KMS-11 (cell line): ENCODE data around the gene CYP1A1.
A peak's percentile ranks its signal among the peaks of the same experiment; 100 is the strongest.

Experiments
- H2AFZ ChIP-seq: fragments of 200-600 bp; sonication (generic); 2 replicates; pipeline ENCODE4 v1.6.1; 2016; ENCODE audit warnings: antibody characterized with exemption, mixed run types, low read depth
- H3K27ac ChIP-seq: fragments of 200-600 bp; sonication (generic); 2 replicates; pipeline ENCODE4 v1.6.1; 2016; ENCODE audit warnings: mild to moderate bottlenecking, mixed run types
- H3K27me3 ChIP-seq: fragments of 200-600 bp; sonication (generic); 2 replicates; pipeline ENCODE4 v1.6.1; 2017; ENCODE audit warnings: mild to moderate bottlenecking, low read depth, mixed run types, moderate library complexity; ENCODE audit not compliant: insufficient read depth
- H3K36me3 ChIP-seq: fragments of 200-600 bp; sonication (generic); 2 replicates; pipeline ENCODE4 v1.6.1; 2017; ENCODE audit warnings: mild to moderate bottlenecking, mixed run types; ENCODE audit not compliant: insufficient read depth
- H3K4me1 ChIP-seq: fragments of 200-600 bp; sonication (generic); 2 replicates; pipeline ENCODE4 v1.6.1; 2016; ENCODE audit warnings: mild to moderate bottlenecking, low read depth, mixed run types; ENCODE audit not compliant: poor library complexity, severe bottlenecking
- H3K4me2 ChIP-seq: fragments of 200-600 bp; sonication (generic); 2 replicates; pipeline ENCODE4 v1.7.0; 2016; ENCODE audit warnings: mild to moderate bottlenecking, mixed run types
- H3K4me3 ChIP-seq: fragments of 200-600 bp; sonication (generic); IDR thresholded peaks from 2 replicates; pipeline ENCODE4 v1.6.1; 2017; ENCODE audit warnings: low read depth, low read length, mixed read lengths; ENCODE audit not compliant: insufficient read depth
- H3K79me2 ChIP-seq: fragments of 200-600 bp; sonication (generic); 2 replicates; pipeline ENCODE4 v1.6.1; 2016; ENCODE audit warnings: low read depth, mixed run types; ENCODE audit not compliant: insufficient read depth
- H3K9ac ChIP-seq: fragments of 200-600 bp; sonication (generic); 2 replicates; pipeline ENCODE4 v1.6.1; 2016; ENCODE audit warnings: mild to moderate bottlenecking, mixed run types
- H4K20me1 ChIP-seq: fragments of 200-600 bp; sonication (generic); 2 replicates; pipeline ENCODE4 v1.6.1; 2016; ENCODE audit warnings: mild to moderate bottlenecking, mixed run types; ENCODE audit not compliant: insufficient read depth
- TF ChIP-seq, protein P1 (sequence below): fragments of 200-600 bp; sonication (generic); conservative IDR thresholded peaks from 2 replicates; pipeline ENCODE4 v1.6.1; 2017; ENCODE audit warnings: low read depth, mild to moderate bottlenecking, antibody characterized with exemption, low read length, moderate library complexity, mixed read lengths

CYP1A1 gene

DNA sequence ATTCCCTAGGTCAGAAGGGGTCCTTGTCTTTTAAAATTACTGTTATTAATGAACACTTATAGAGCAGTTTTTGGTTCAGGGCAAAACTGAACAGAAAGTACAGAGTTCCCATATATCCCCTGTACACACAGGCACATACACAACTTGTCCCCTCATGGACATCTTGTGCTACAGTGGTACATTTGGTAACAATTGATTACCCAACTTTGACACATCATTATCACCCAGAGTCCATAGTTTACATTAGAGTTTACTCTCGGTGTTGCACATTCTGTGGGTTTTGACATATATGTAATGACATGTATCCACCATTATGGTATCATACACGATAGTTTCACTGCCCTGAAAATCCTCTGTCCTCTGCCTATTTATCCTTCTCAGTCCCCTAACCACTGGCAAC is 28.5 kb downstream of the CYP1A1 start:
- TF ChIP-seq, protein P1, sequence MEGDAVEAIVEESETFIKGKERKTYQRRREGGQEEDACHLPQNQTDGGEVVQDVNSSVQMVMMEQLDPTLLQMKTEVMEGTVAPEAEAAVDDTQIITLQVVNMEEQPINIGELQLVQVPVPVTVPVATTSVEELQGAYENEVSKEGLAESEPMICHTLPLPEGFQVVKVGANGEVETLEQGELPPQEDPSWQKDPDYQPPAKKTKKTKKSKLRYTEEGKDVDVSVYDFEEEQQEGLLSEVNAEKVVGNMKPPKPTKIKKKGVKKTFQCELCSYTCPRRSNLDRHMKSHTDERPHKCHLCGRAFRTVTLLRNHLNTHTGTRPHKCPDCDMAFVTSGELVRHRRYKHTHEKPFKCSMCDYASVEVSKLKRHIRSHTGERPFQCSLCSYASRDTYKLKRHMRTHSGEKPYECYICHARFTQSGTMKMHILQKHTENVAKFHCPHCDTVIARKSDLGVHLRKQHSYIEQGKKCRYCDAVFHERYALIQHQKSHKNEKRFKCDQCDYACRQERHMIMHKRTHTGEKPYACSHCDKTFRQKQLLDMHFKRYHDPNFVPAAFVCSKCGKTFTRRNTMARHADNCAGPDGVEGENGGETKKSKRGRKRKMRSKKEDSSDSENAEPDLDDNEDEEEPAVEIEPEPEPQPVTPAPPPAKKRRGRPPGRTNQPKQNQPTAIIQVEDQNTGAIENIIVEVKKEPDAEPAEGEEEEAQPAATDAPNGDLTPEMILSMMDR = no peak
- Histone ChIP-seq H3K79me2 (peaks cover 27% of the 10 kb centered on the region; the same call in 1 of the 2 replicates), H3K4me1 (peaks cover 9% of the 10 kb centered on the region), H3K27me3 (no peaks in the 10 kb centered on the region), H3K27ac (no peak overlapping the region), H3K36me3 (no peaks in the 10 kb centered on the region), H2AFZ (peak overlapping the region; percentile 99), H3K4me3 (no peak overlapping the region), H3K9ac (no peak overlapping the region), H3K4me2 (peak overlapping the region; percentile 94; the same call in 1 of the 2 replicates), H4K20me1 (no peaks in the 10 kb centered on the region)

DNA sequence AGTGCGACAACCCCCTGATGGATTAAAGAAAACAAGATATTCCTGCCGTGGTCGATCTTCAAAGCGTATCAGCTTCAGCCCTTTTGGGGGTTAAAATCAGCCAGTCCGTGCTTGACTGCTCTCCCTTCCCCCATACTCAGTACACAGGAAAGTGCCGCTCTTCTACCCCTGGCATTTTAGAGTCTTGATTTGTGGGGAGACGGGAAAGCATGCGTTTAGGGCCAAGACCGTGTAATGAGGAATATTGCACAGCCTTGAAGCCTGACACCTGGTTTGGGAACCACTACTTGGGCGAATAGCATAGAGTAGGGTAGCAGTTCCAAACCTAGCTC is 29.0 kb downstream of the CYP1A1 start:
- peaks cover 31% of the 10 kb centered on the region; the same call in 1 of the 2 replicates for H3K79me2 ChIP-seq
- no peaks in the 10 kb centered on the region for H4K20me1 ChIP-seq
- H3K4me1 ChIP-seq = peaks cover 9% of the 10 kb centered on the region
- TF ChIP-seq, protein P1 = no peak
- H3K9ac ChIP-seq = peak overlapping the region; percentile 80; the same call in 1 of the 2 replicates
- peak overlapping the region; percentile 13; the same call in 1 of the 2 replicates for H3K27ac ChIP-seq
- H3K27me3 ChIP-seq = no peaks in the 10 kb centered on the region
- H2AFZ ChIP-seq = peak overlapping the region; percentile 99
- peak overlapping the region; percentile 94 for H3K4me2 ChIP-seq
- no peaks in the 10 kb centered on the region for H3K36me3 ChIP-seq
- peak overlapping the region; percentile 47 for H3K4me3 ChIP-seq

DNA sequence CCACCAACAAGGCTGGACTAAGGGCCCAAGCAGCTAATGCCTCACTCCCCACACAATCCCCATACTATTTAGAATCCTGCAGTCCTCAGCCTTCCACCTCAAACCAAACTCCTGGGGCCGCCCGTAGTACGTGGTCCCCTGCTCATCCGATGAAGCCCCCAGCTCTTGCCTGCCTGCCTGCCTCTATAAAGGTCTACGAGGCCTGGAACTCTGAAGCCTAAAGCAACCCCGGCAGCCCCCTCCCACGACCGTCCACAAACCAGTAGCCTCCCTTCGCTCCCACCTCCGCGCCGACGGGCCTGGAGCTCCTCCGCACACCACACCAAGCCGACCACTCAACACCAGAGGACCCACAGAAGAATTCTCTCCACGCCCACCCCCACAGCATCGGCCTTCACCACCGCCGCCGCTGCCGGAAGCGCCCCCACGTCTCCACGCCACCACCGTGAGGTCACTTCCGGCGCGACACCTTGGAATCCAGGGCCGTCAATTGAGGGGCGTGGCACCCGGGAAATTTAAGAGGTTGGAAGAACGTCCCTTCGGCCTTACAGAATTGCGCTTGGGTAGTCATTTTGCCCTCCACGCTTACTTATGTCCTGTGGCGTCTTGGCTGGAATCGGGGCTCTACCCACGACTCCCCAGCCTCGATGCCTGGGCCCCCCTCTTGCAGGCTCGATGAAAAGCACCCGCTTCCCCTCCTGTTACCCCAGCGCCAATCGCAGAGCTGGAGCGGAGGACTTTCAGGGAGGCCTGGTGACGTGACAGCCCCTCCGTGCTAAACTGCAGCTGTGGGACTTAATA is 29.5 kb downstream of the CYP1A1 start, which contains the start of gene EDC3:
Gene EDC3, minus strand, starts transcription at position 428 of the 801 bp plus-strand sequence. CDS start 20,900 bp downstream, outside the sequence.
- Histone ChIP-seq H3K4me2 (peak within 1 kb of the TSS; percentile 94), H3K27ac (peak within 1 kb of the TSS; percentile 46), H3K79me2 (peaks cover 33% of the 10 kb centered on the region; the same call in 1 of the 2 replicates), H3K9ac (peak within 1 kb of the TSS; percentile 80), H3K4me1 (peaks cover 9% of the 10 kb centered on the region), H3K36me3 (no peaks in the 10 kb centered on the region), H4K20me1 (no peaks in the 10 kb centered on the region), H3K4me3 (peak within 1 kb of the TSS; percentile 47), H3K27me3 (no peaks in the 10 kb centered on the region), H2AFZ (peak within 1 kb of the TSS; percentile 99)
- TF ChIP-seq, protein P1 = no peak

DNA sequence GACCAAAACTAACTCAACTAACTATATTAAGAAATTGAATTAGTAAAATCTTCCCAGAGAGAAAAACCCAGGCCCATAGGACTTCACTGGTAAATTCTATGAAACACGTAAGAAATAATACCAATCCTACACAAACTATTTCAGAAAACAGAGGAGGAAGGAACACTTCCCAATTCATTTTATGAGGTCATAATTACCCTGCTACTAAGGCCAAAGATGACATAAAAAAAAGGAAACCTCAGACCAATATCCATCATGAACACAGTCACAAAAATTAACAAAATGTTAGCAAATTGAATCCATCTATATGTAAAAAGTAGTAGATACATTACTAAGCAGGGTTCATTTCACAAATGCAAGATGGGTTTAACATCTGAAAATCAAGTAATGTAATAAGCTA is 33.0 kb downstream of the CYP1A1 start:
- Histone ChIP-seq H3K4me3 (no peak overlapping the region), H4K20me1 (no peaks in the 10 kb centered on the region), H3K27ac (no peak overlapping the region), H3K27me3 (no peaks in the 10 kb centered on the region), H3K79me2 (peaks cover 40% of the 10 kb centered on the region; the same call in 1 of the 2 replicates), H3K9ac (no peak overlapping the region), H3K4me1 (peaks cover 9% of the 10 kb centered on the region), H3K36me3 (no peaks in the 10 kb centered on the region), H3K4me2 (no peak overlapping the region), H2AFZ (no peak overlapping the region)
- TF ChIP-seq, protein P1 = no peak
